Karpas-422 (cell line): ENCODE data around the gene PGP. TPM values are rescaled to one million over a fixed set of nuclear protein-coding genes. Genes with fewer than 3 reads are reported as not detected.

Source experiments
- DNase-seq: peaks from one replicate; pipeline ENCODE4 v3.0.0-alpha.2; 2015
- H2AFZ ChIP-seq: fragments of 200-600 bp; sonication (generic); 2 replicates; pipeline ENCODE4 v1.6.1; 2014; ENCODE audit warnings: antibody characterized with exemption, low read length, mixed read lengths
- H3K27ac ChIP-seq: fragments of 200-600 bp; sonication (generic); 2 replicates; pipeline ENCODE4 v1.5.1; 2014; ENCODE audit warnings: mild to moderate bottlenecking, low read length, moderate library complexity
- H3K27me3 ChIP-seq: fragments of 200-600 bp; sonication (generic); 2 replicates; pipeline ENCODE4 v1.6.1; 2014; ENCODE audit warnings: low read length, mixed read lengths
- H3K36me3 ChIP-seq: fragments of 200-600 bp; sonication (generic); 2 replicates; pipeline ENCODE4 v1.6.1; 2014; ENCODE audit warnings: low read length, mixed read lengths; ENCODE audit not compliant: insufficient read depth
- H3K4me1 ChIP-seq: fragments of 200-600 bp; sonication (generic); 2 replicates; pipeline ENCODE4 v1.6.1; 2014; ENCODE audit warnings: mild to moderate bottlenecking, low read length, mixed read lengths
- H3K4me2 ChIP-seq: fragments of 200-600 bp; sonication (generic); 2 replicates; pipeline ENCODE4 v1.6.1; 2014; ENCODE audit warnings: low read length, low read depth, mild to moderate bottlenecking; ENCODE audit not compliant: poor library complexity, severe bottlenecking
- H3K4me3 ChIP-seq: fragments of 200-600 bp; sonication (generic); 2 replicates; pipeline ENCODE4 v1.5.1; 2014; ENCODE audit warnings: mild to moderate bottlenecking, antibody characterized with exemption, low read length, mixed read lengths
- H3K79me2 ChIP-seq: fragments of 200-600 bp; sonication (generic); 2 replicates; pipeline ENCODE4 v1.6.1; 2014; ENCODE audit warnings: mild to moderate bottlenecking, low read length, mixed read lengths
- H3K9ac ChIP-seq: fragments of 200-600 bp; sonication (generic); 2 replicates; pipeline ENCODE4 v1.6.0; 2014; ENCODE audit warnings: low read length
- H3K9me2 ChIP-seq: fragments of 200-600 bp; sonication (generic), shearing (Covaris generic); replicated peaks from 2 replicates; pipeline ENCODE4 v1.6.0; 2014; ENCODE audit warnings: mild to moderate bottlenecking, low read length, moderate library complexity; ENCODE audit not compliant: insufficient read depth
- H3K9me3 ChIP-seq: fragments of 300-700, 200-600 bp; sonication (generic); 2 replicates; pipeline ENCODE4 v1.6.1; 2014; ENCODE audit warnings: low read length, mixed read lengths
- H4K20me1 ChIP-seq: fragments of 200-600 bp; sonication (generic); 2 replicates; pipeline ENCODE4 v1.6.1; 2014; ENCODE audit warnings: mild to moderate bottlenecking, antibody characterized with exemption, low read length, low read depth; ENCODE audit not compliant: insufficient read depth
- total RNA-seq: library from RNA; depleted of rRNA; stranded (reverse); fragments of >200 nt; shearing (Covaris generic); gene quantifications from 2 replicates; pipeline ENCODE4 v1.2.3, GENCODE V29; 2014; ENCODE audit warnings: low replicate concordance

Gene PGP
- total RNA-seq, 1 experiment from 2014 or later: 26.5 TPM

DNA sequence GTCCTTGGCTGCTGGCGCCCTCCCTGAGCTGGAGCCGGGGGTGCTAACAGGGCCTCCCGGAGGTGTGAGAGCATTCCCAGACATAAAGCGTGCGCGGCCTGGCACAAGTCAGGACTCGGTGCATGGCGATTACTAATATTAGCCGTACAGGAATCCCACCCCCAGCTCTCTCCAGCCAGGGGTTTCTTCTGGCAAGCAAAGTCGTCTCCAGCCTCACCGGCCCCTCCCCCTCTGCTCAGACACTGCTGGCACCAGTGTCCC, 23.3 kb downstream of the PGP start:
- Histone ChIP-seq H3K9ac (no peak overlapping the region), H3K9me3 (no peaks in the 10 kb centered on the region), H3K27me3 (no peaks in the 10 kb centered on the region), H3K27ac (no peak overlapping the region), H3K4me3 (no peak overlapping the region), H3K4me1 (peaks cover 19% of the 10 kb centered on the region), H3K79me2 (no peaks in the 10 kb centered on the region), H2AFZ (no peak overlapping the region), H3K9me2 (no peaks in the 10 kb centered on the region), H3K36me3 (no peaks in the 10 kb centered on the region), H3K4me2 (no peak overlapping the region), H4K20me1 (peaks cover 4% of the 10 kb centered on the region; the same call in 1 of the 2 replicates)
- no peak for DNase-seq

DNA sequence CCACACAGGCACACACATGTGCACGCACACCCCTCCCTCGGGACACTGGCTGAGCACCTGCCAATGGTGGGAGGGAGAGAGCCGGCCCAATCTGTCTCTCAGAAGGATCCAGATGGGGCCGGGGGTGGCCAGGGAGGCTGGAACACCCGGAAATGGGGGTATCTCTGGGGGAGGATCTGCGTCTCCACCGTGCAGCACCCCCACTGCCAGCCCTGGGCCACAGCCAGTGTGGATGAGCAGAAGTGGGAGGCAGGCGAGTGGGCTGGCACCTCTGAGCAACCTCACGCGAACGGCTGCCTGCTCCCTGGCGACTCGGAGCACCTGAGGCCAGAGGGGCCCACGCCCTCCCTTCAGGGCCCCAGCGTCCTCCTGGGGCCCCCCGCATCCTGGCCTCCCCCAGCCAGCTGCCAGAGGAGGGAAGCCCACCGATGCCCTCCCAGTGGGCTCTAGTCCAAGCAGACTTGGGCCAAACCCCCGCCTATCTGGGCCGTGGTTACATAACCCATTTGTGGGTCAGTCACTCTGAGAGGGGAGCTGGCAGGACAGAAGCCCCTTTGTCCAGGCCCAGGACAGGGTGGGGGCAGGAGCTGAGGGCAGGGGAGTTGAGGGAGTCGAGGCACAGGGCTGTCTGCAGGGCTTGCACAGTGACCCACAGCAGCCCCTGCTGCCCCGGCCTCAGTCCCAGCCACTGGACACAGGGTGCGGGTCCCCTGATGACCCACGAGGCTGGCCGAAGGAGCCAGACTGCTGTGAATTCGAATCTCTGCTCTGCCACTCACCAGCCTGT, 23.8 kb downstream of the PGP start:
- Histone ChIP-seq H3K4me1 (peaks cover 19% of the 10 kb centered on the region), H4K20me1 (peaks cover 4% of the 10 kb centered on the region; the same call in 1 of the 2 replicates), H3K9me3 (no peaks in the 10 kb centered on the region), H3K4me2 (no peak overlapping the region), H3K9me2 (no peaks in the 10 kb centered on the region), H2AFZ (no peak overlapping the region), H3K27ac (no peak overlapping the region), H3K4me3 (no peak overlapping the region), H3K27me3 (no peaks in the 10 kb centered on the region), H3K9ac (no peak overlapping the region), H3K79me2 (no peaks in the 10 kb centered on the region), H3K36me3 (no peaks in the 10 kb centered on the region)
- DNase-seq: peak; percentile 59

DNA sequence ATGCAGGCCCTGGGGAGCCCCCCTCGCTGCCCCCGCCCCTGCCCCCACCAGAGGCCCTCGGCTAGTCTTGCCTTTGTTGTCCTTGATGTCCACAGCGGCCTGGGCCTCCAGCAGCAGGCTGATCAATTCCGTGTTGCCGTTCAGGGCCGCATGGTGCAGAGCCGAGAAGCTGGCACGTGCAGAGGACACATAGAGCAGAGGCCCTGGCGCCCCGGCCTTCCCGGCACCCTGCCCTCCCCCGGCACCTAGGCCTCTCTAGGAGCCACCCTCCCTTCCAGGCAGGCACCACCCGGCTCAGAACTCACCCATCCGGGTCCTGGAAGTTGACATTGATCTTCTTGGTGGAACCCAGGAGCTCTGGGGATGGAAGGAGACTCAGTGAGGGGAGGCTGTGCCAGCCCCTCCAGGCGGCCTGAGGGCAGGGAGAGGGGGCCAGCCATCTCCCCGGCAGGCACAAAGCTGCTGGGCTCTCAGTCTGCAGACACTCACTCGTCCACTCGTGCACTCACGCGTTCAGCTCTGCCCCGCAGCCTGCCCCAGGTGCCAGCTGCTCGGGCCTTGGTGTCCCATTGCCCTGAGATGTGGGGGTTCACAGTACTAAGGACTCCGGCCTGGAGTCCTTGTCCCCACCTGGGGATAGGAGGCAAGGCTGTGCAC, 24.5 kb downstream of the PGP start:
- Histone ChIP-seq H3K79me2 (no peaks in the 10 kb centered on the region), H4K20me1 (peaks cover 4% of the 10 kb centered on the region; the same call in 1 of the 2 replicates), H3K27me3 (no peaks in the 10 kb centered on the region), H3K36me3 (no peaks in the 10 kb centered on the region), H3K9me3 (no peaks in the 10 kb centered on the region), H3K4me1 (peaks cover 11% of the 10 kb centered on the region), H2AFZ (no peak overlapping the region), H3K4me3 (no peak overlapping the region), H3K9ac (no peak overlapping the region), H3K27ac (no peak overlapping the region), H3K9me2 (no peaks in the 10 kb centered on the region), H3K4me2 (no peak overlapping the region)
- no peak for DNase-seq

DNA sequence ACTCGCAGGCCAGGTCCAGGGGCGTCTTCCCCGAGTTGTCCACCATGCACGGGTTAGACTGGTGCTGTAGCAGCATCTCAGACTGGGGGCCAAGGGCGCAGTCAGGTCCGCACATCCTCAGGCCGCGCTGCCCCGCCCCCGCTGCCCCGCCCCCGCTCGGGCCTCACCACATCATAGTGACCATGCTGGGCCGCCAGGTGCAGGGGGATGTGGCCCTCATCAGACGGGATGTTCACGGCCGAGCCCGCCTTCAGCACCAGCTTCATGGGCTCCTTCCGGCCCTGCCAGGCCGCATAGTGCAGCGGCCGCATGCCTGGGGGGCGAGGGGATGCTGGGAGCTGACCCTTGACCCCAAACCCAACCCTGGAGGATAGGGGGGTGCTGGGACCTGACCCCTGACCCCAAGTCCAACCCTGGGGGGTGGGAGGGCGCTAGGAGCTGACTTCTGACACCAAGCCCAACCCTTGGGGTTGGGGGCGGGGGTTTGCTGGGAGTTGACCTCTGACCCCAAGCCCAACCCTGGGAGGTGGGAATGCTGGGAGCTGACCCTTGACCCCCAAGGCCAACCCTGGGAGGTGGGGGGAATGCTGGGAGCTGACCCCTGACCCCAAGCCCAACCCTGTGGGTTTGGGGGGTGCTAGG, 25.3 kb downstream of the PGP start:
- Histone ChIP-seq H3K27ac (no peak overlapping the region), H2AFZ (no peak overlapping the region), H3K4me1 (peaks cover 10% of the 10 kb centered on the region), H3K4me2 (no peak overlapping the region), H3K36me3 (no peaks in the 10 kb centered on the region), H3K27me3 (no peaks in the 10 kb centered on the region), H3K9me2 (no peaks in the 10 kb centered on the region), H4K20me1 (0 out of 2 replicates have a peak, but pooled peaks cover under 1% of the 10 kb centered on the region), H3K9ac (no peak overlapping the region), H3K9me3 (no peaks in the 10 kb centered on the region), H3K79me2 (no peaks in the 10 kb centered on the region), H3K4me3 (no peak overlapping the region)
- no peak for DNase-seq

DNA sequence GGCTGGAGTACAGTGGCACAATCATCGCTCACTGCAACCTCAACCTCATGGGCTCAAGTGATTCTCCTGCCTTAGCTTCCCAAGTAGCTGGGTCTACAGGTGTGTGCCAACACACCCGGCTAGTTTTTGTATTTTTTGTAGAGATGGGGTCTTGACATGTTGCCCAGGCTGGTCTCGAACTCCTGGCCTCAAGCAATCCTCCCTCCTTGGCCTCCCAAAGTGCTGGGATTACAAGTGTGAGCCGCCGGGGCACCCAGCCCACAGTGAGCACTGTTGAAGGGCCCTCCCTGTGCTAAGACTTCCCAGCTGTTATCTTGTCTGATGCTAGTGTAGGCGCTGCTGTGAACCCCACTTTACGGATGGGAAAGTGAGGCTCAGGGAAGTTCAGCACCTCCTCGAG, 26.2 kb downstream of the PGP start:
- no peaks in the 10 kb centered on the region for H3K9me2 ChIP-seq
- no peak overlapping the region for H2AFZ ChIP-seq
- no peaks in the 10 kb centered on the region for H3K27me3 ChIP-seq
- no peak overlapping the region for H3K27ac ChIP-seq
- H3K79me2 ChIP-seq: no peaks in the 10 kb centered on the region
- no peaks in the 10 kb centered on the region for H3K9me3 ChIP-seq
- H3K4me2 ChIP-seq: no peak overlapping the region
- H3K9ac ChIP-seq: no peak overlapping the region
- DNase-seq: no peak
- peaks cover 11% of the 10 kb centered on the region for H3K4me1 ChIP-seq
- H4K20me1 ChIP-seq: no peaks in the 10 kb centered on the region
- no peaks in the 10 kb centered on the region for H3K36me3 ChIP-seq
- H3K4me3 ChIP-seq: no peak overlapping the region

- Histone ChIP-seq H3K9me2 (no peaks in the 10 kb centered on the region), H3K4me2 (no peak overlapping the region), H3K9ac (no peak overlapping the region), H3K36me3 (no peaks in the 10 kb centered on the region), H3K4me3 (no peak overlapping the region), H2AFZ (no peak overlapping the region), H3K27me3 (no peaks in the 10 kb centered on the region), H3K4me1 (peaks cover 13% of the 10 kb centered on the region), H3K9me3 (no peaks in the 10 kb centered on the region), H3K79me2 (no peaks in the 10 kb centered on the region), H3K27ac (no peak overlapping the region), H4K20me1 (no peaks in the 10 kb centered on the region)
- DNase-seq: no peak
Observed at GRCh38 chr16:2187212-2187611, 27.4 kb downstream of the PGP start.

- DNase-seq: no peak
- Histone ChIP-seq H3K9me3 (no peaks in the 10 kb centered on the region), H3K9ac (no peak overlapping the region)
Observed at GRCh38 chr16:2186505-2186904, 28.1 kb downstream of the PGP start.

GRCh38 chr16:2186064-2186463, 28.6 kb downstream of the PGP start:
- no peaks in the 10 kb centered on the region for H3K79me2 ChIP-seq
- H3K36me3 ChIP-seq: no peaks in the 10 kb centered on the region
- H3K9me3 ChIP-seq: no peaks in the 10 kb centered on the region
- H3K9ac ChIP-seq: no peak overlapping the region
- no peak overlapping the region for H3K27ac ChIP-seq
- no peaks in the 10 kb centered on the region for H3K9me2 ChIP-seq
- no peaks in the 10 kb centered on the region for H4K20me1 ChIP-seq
- H2AFZ ChIP-seq: no peak overlapping the region
- H3K4me1 ChIP-seq: peaks cover 13% of the 10 kb centered on the region
- no peaks in the 10 kb centered on the region for H3K27me3 ChIP-seq
- H3K4me3 ChIP-seq: no peak overlapping the region
- no peak overlapping the region for H3K4me2 ChIP-seq
- DNase-seq: no peak

More at GRCh38 chr16:2186505-2186904, 28.1 kb downstream of the PGP start:
- no peaks in the 10 kb centered on the region for H4K20me1 ChIP-seq
- no peaks in the 10 kb centered on the region for H3K27me3 ChIP-seq
- no peaks in the 10 kb centered on the region for H3K9me2 ChIP-seq
- H3K4me2 ChIP-seq: no peak overlapping the region
- H3K36me3 ChIP-seq: no peaks in the 10 kb centered on the region
- H3K79me2 ChIP-seq: no peaks in the 10 kb centered on the region
- no peak overlapping the region for H3K4me3 ChIP-seq
- H3K4me1 ChIP-seq: peaks cover 13% of the 10 kb centered on the region
- no peak overlapping the region for H2AFZ ChIP-seq
- no peak overlapping the region for H3K27ac ChIP-seq
